ENCODE data around the gene DNAJC22.
A peak's percentile ranks its signal among the peaks of the same experiment; 100 is the strongest.

DNA sequence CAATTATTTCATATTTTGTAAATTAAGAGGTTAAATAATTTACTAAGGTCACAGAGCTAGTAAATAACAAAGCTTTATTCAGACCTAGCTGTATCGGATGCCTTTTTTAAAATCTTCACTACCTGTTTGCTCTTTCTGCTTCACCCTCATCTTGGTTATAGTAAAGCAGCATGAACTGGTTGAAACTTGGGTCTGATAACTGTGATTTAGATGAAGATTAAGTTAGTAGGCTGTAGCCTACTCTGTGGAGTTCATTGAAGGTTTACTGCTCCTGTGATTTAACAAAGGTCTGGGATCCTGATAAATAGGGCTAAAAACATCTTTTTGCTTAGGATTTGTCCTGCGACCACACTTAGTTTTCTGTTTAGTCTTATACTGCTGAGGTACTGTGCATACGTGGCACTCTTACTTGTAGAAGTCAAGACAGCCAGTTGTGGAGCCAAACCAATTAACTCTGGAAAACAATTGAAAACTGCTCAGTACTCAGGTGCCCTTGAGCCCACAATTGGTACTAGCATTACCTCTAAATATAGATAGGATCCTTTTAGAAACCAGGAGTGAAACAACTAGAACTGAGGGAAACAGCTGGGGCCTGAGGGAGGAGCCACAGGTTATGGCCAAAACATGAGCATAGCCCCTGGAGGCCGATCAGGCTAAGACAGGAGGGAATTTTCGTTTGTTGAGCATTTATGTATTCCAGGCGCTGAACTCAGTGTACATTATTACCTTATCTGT is 22.9 kb downstream of the DNAJC22 start:
- TF ChIP-seq, protein P1, sequence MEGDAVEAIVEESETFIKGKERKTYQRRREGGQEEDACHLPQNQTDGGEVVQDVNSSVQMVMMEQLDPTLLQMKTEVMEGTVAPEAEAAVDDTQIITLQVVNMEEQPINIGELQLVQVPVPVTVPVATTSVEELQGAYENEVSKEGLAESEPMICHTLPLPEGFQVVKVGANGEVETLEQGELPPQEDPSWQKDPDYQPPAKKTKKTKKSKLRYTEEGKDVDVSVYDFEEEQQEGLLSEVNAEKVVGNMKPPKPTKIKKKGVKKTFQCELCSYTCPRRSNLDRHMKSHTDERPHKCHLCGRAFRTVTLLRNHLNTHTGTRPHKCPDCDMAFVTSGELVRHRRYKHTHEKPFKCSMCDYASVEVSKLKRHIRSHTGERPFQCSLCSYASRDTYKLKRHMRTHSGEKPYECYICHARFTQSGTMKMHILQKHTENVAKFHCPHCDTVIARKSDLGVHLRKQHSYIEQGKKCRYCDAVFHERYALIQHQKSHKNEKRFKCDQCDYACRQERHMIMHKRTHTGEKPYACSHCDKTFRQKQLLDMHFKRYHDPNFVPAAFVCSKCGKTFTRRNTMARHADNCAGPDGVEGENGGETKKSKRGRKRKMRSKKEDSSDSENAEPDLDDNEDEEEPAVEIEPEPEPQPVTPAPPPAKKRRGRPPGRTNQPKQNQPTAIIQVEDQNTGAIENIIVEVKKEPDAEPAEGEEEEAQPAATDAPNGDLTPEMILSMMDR (conservative IDR thresholded peaks at IDR 0.05; ENCODE audit: low read length), result peak; percentile 69
- no peak for TF ChIP-seq EZH2phosphoT487 (IDR thresholded peaks at IDR 0.05; ENCODE audit: borderline replicate concordance, low read depth, low read length)
